GM19240 (cell line): ENCODE measurements around the gene SNX8.

Experiments
- DNase-seq: peaks from one replicate; pipeline ENCODE4 v3.0.0; 2011; ENCODE audit warnings: low spot score; ENCODE audit not compliant: insufficient read length

SNX8 gene

GRCh38 chr7:2245883-2246675 lies 68.2 kb downstream of the SNX8 start:
- DNase-seq, result no peak

- DNase-seq, result no peak
Observed at GRCh38 chr7:2244404-2244995, 69.7 kb downstream of the SNX8 start.

GRCh38 chr7:2243458-2243857 lies 70.8 kb downstream of the SNX8 start:
- DNase-seq, result no peak

GRCh38 chr7:2242541-2243429 lies 71.5 kb downstream of the SNX8 start:
- DNase-seq, result no peak

- DNase-seq, result peak; percentile 82
Observed at GRCh38 chr7:2241580-2242540, 72.4 kb downstream of the SNX8 start, which contains the start of the genes MRM2 and NUDT1. MRM2 (minus strand) TSS chr7:2242205; CDS start chr7:2242169, 36 bp downstream. NUDT1 (plus strand) TSS chr7:2242226; CDS start chr7:2244575, 2,349 bp downstream.

- DNase-seq, result no peak
Observed at GRCh38 chr7:2239242-2239641, 75.0 kb downstream of the SNX8 start.

- peak; percentile 78 for DNase-seq
Observed at GRCh38 chr7:2237109-2237602, 77.1 kb downstream of the SNX8 start.

- DNase-seq, result no peak
Observed at GRCh38 chr7:2233926-2234325, 80.3 kb downstream of the SNX8 start.

- DNase-seq, result peak; percentile 87
Observed at GRCh38 chr7:2232766-2233520, 81.3 kb downstream of the SNX8 start, which contains the start of gene MAD1L1. MAD1L1 (minus strand) TSS chr7:2232945; CDS start chr7:2230133, 2,812 bp downstream.

- no peak for DNase-seq
Observed at GRCh38 chr7:2231992-2232765, 82.1 kb downstream of the SNX8 start.

GRCh38 chr7:2230882-2231281 lies 83.4 kb downstream of the SNX8 start:
- DNase-seq, result no peak

GRCh38 chr7:2230226-2230625 lies 84.0 kb downstream of the SNX8 start:
- no peak for DNase-seq

- no peak for DNase-seq
Observed at GRCh38 chr7:2229467-2229866, 84.8 kb downstream of the SNX8 start.

GRCh38 chr7:2228921-2229320 lies 85.3 kb downstream of the SNX8 start:
- no peak for DNase-seq

GRCh38 chr7:2227699-2228098 lies 86.5 kb downstream of the SNX8 start:
- no peak for DNase-seq

- DNase-seq, result no peak
Observed at GRCh38 chr7:2225830-2226229, 88.4 kb downstream of the SNX8 start.

GRCh38 chr7:2225336-2225735 lies 88.9 kb downstream of the SNX8 start:
- DNase-seq, result no peak

- DNase-seq, result no peak
Observed at GRCh38 chr7:2224934-2225333, 89.3 kb downstream of the SNX8 start.

- DNase-seq, result no peak
Observed at GRCh38 chr7:2224491-2224928, 89.7 kb downstream of the SNX8 start.
